Mucosa of descending colon (tissue), 3 donors: ENCODE data around the gene VEPH1. TPM values are rescaled to one million over a fixed set of nuclear protein-coding genes. Genes with fewer than 3 reads are reported as not detected.

Source experiments
- ATAC-seq: fragments of 200-7000 bp; cut with Tn5 transposase; one replicate; pipeline ENCODE4 v1.9.1; 2020; ENCODE audit warnings: mild to moderate bottlenecking, moderate library complexity
- DNase-seq, 3 donors: peaks; one replicate each; pipeline ENCODE4 v3.0.0-alpha.2; 2020
- H3K36me3 ChIP-seq: fragments of 200-600 bp; one replicate; pipeline ENCODE4 v1.8.0; 2021; ENCODE audit warnings: low read depth, mild to moderate bottlenecking
- H3K4me1 ChIP-seq: fragments of 200-600 bp; one replicate; pipeline ENCODE4 v1.8.0; 2021; ENCODE audit warnings: low read depth, mild to moderate bottlenecking
- H3K4me3 ChIP-seq: fragments of 200-600 bp; one replicate; pipeline ENCODE4 v1.8.0; 2021; ENCODE audit warnings: mild to moderate bottlenecking
- H3K9me3 ChIP-seq: fragments of 200-600 bp; one replicate; pipeline ENCODE4 v1.8.0; 2021; ENCODE audit warnings: mild to moderate bottlenecking
- intact Hi-C, 2 donors: fragments of 100-400 bp; cut with DNase I in 1 of 2; cut with micrococcal nuclease in 1 of 2; formaldehyde crosslinking; loops; one replicate each; pipeline versions ENCODE4 v1.11.0 to v1.11.1; 2022; cut with DNase I, micrococcal nuclease
- total RNA-seq, 3 donors: library from RNA; stranded (reverse); fragmentation: NEBNext Ultra II Directional in 2 of 3; extraction: Animal tissue kit (Norgen Biotek cat#: 25700) in 2 of 3; gene quantifications; one replicate each; pipeline versions ENCODE4 v1.2.1 to v1.2.4, GENCODE V29; 2021 to 2023
- TF ChIP-seq, protein P1 (sequence below): fragments of 200-600 bp; IDR thresholded peaks from one replicate; pipeline ENCODE4 v1.8.0; 2022; ENCODE audit warnings: antibody characterized with exemption, mild to moderate bottlenecking
- donor health status: DM: no; HTN: no; CAD: no; lungs with moderate emphysema.
- donor health status: DM: no; HTN: no; CAD: no.
- donor health status: DM: no; HTN: yes; CAD: no.

The VEPH1 gene
- total RNA-seq, 3 donors from 2014 or later = 1.5 to 6.3 (median 4.8) TPM

DNA sequence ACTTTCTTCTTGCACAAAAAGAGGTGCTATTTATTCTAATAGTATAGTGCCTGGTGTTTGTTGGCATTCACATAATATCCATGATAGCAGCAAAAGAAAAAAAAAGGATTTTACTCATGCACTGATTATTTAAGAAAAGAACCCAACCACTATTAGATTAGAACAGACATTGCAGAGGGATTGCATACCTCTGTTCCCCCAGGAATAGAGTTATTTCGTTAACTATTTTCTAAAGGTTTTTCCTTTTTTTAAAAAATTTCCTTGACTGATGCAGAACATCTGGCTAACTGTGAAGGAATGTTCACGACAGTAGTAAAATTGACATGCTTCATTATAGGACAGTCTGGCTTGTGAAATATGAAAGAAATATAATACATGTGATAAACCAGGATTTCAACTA lies 203.1 kb downstream of the VEPH1 start:
- intact Hi-C loops = no loop called here
- Histone ChIP-seq H3K36me3 (no peaks in the 10 kb centered on the region), H3K4me3 (no peak overlapping the region), H3K9me3 (no peaks in the 10 kb centered on the region), H3K4me1 (no peaks in the 10 kb centered on the region)
- no peak for ATAC-seq
- DNase-seq = no peak
- TF ChIP-seq, protein P1, sequence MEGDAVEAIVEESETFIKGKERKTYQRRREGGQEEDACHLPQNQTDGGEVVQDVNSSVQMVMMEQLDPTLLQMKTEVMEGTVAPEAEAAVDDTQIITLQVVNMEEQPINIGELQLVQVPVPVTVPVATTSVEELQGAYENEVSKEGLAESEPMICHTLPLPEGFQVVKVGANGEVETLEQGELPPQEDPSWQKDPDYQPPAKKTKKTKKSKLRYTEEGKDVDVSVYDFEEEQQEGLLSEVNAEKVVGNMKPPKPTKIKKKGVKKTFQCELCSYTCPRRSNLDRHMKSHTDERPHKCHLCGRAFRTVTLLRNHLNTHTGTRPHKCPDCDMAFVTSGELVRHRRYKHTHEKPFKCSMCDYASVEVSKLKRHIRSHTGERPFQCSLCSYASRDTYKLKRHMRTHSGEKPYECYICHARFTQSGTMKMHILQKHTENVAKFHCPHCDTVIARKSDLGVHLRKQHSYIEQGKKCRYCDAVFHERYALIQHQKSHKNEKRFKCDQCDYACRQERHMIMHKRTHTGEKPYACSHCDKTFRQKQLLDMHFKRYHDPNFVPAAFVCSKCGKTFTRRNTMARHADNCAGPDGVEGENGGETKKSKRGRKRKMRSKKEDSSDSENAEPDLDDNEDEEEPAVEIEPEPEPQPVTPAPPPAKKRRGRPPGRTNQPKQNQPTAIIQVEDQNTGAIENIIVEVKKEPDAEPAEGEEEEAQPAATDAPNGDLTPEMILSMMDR = no peak

DNA sequence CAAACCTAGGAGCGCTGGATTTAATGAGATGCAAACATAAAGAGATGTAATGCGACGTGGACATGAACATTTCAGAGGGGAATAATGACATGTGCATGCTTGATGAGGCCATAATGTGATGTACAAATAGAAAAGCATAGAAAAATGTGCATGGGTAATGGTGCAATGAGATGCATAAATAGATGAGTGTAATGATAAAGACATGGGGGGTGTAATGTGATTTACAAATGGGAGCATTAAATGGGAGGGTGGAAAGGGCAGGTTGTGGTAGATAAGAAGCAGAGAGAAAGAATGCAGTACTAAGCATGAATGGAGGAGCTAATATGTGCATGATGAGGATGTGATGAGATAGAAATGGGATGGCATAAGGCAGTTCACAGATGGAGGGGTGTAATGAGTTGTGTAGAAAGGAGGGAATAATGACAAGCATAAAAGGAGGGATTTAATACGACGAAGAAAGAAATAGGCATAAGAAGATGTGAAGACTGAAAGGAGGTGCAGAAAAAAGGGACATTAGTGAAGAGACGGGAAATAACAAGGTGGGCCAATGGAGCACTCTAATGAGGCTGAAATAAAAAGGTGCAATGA lies 205.8 kb downstream of the VEPH1 start:
- DNase-seq (no peak), ATAC-seq (no peak)
- H3K36me3 ChIP-seq = no peaks in the 10 kb centered on the region
- H3K9me3 ChIP-seq = no peaks in the 10 kb centered on the region
- TF ChIP-seq, protein P1 = no peak
- no peak overlapping the region for H3K4me3 ChIP-seq
- H3K4me1 ChIP-seq = no peaks in the 10 kb centered on the region
- intact Hi-C loops = no loop called here

DNA sequence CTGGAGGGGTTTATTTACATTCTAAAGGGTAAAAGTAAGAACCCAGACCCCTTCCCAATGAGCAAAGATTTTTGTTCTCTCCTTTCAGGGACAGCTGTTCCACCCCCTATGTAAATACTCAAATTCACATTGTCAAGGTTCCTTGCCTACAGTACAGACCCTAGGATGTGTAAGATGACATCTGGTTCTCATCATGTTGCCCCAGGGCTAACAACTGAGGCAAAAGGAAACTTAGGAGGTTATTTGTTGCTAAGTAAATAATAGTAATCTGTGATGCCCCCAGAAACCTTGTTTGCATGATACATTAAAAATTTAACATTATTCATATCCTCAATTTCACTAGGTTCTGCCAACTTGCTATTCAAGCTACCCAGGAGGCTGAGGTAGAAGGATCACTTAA lies 208.3 kb downstream of the VEPH1 start:
- DNase-seq (no peak), ATAC-seq (no peak)
- H3K36me3 ChIP-seq = no peaks in the 10 kb centered on the region
- TF ChIP-seq, protein P1 = no peak
- H3K4me3 ChIP-seq = no peak overlapping the region
- intact Hi-C loops = no loop called here
- H3K9me3 ChIP-seq = no peaks in the 10 kb centered on the region
- no peaks in the 10 kb centered on the region for H3K4me1 ChIP-seq

DNA sequence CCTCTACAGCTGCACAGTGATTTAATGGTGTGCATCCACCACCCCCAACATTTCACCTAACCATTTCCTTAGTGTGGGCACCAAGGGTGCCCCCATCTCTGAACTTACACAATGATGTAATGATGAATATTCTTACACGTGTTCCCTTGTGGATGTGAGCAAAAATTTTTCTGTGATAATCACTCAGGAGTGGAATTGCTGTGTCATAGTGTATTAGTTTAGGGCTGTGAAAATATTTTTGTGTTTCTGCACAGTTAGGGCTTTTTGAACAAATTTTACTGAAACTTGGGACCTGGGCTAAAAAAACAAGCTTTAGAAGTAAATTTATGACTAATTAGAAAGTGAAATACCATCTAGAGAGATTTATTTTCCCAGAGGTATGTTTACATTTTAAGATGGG lies 208.7 kb downstream of the VEPH1 start:
- Histone ChIP-seq H3K4me3 (no peak overlapping the region), H3K4me1 (no peaks in the 10 kb centered on the region), H3K36me3 (no peaks in the 10 kb centered on the region), H3K9me3 (no peaks in the 10 kb centered on the region)
- TF ChIP-seq, protein P1 = no peak
- ATAC-seq (no peak), DNase-seq (no peak)
- intact Hi-C loops = no loop called here

DNA sequence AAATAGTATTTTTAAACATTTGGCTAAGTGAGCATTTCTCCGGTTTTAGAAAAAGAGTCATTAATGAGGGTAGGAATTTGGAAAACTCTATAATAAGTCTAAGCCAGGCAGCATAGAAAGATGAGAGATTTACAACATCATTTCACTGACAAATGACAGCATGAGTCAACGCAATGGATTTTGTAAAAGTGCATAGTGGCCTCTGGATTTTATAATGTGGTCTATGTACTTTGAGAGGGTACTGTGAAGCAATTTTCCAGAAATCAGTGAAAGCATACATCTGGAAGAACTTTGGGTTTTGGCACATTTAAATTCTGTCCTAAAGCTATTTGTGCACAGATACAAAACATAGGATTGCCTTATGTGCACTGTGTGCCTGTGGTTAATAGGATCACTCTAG lies 212.4 kb downstream of the VEPH1 start:
- Histone ChIP-seq H3K9me3 (no peaks in the 10 kb centered on the region), H3K4me1 (no peaks in the 10 kb centered on the region), H3K4me3 (no peak overlapping the region), H3K36me3 (no peaks in the 10 kb centered on the region)
- intact Hi-C loops = no loop called here
- DNase-seq = no peak
- no peak for ATAC-seq
- TF ChIP-seq, protein P1 = no peak

DNA sequence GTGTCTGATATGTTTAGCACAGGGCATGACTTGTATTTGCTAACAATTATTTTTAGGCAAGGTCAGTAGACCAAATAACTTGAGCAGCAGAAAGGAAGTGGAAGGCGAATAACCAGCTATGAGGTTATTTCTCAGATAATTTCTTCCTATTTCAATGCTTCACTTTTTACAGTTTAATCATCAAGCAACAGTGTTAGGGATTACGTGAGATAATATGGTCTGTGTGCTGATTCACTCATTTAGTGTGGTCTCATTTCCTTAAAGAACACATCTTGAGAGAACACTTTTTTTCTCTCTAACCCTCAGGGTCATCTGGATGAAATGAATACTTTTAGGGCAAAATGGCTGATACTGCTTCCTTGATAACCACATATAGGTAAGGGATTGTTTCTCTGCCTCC lies 217.2 kb downstream of the VEPH1 start:
- H3K4me3 ChIP-seq = no peak overlapping the region
- DNase-seq (no peak), ATAC-seq (no peak)
- no peaks in the 10 kb centered on the region for H3K36me3 ChIP-seq
- no peaks in the 10 kb centered on the region for H3K4me1 ChIP-seq
- intact Hi-C loops = no loop called here
- no peaks in the 10 kb centered on the region for H3K9me3 ChIP-seq
- TF ChIP-seq, protein P1 = no peak
